NCI-H748 treated with DMSO at 0.1 percent for 48 hours (cell line): ENCODE data around the gene AP1B1.
"Not testable (repeated sequence)": the region's sequence is repeated elsewhere in the genome, so short reads cannot be mapped to it uniquely, and the experiment has no call there.

Experiments used
- DNase-seq: peaks from one replicate; lab custom pipeline; 2025; lab: John Stamatoyannopoulos, UW

AP1B1 gene

GRCh38 chr22:29386708-29387107 lies 1.7 kb downstream of the AP1B1 start:
- no peak for DNase-seq

DNA sequence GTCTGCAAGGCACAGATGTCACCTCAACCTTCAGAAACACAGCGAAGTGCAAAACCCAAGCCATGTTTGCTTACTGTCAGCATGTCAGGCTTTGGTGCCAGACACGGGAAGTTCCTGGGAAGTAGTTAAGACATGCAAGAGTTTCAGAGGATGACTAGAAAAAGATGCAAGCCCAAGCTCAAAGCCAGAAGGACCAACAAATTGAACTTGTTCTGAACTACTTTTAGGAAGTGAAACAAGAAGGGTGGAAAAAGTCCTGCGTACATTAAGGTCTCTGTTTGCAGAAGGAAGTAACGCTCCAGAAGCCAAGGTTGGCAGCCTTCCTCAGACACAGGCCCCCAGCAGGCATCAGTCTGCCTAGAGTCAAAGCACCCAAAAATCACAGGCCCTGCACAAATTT lies 2.6 kb downstream of the AP1B1 start:
- DNase-seq = no peak

DNA sequence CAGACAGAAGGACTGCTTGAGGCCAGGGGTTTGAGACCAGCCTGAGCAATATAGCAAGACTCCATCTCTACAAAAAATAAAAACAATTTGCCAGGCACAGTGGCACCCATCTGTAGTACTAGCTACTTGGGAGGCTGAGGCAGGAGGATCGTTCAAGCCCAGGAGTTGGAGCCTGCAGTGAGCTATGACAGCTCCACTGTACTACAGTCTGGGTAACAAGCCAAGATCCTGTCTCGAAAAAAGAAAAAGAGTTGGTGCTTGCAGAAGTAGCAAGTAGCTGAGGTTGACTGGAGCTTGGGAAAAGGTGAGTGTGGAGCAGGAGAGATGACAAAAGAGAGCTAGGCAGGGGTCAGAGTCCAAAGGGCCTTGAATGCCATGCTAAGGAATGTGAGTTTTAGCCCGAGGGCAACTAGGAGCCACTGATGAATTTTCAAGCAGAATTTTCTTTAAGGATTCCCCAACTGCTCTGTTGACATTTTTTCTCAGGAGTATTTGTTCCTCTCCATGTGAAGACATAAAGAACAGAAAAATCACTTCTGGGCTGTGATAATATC lies 3.1 kb downstream of the AP1B1 start:
- no peak for DNase-seq

DNA sequence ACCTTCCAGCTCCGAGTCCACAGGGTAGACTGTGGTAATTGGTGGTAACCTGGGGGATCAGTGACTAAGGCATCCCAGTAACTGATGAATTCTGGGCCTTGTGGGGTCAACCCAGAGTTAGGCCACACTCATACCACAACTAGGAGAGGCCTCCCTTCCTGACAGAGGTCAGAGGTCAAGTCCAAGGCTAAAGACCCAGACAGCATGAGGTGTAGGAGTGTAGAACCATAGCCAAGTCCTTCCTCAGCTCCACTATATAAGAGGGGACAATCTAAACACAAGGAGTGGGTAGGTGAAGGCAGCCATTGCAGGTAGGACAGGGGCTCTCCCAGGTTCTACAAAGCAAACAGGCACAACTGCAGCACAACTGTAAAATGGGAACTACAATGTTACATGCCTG lies 4.6 kb downstream of the AP1B1 start:
- no peak for DNase-seq

DNA sequence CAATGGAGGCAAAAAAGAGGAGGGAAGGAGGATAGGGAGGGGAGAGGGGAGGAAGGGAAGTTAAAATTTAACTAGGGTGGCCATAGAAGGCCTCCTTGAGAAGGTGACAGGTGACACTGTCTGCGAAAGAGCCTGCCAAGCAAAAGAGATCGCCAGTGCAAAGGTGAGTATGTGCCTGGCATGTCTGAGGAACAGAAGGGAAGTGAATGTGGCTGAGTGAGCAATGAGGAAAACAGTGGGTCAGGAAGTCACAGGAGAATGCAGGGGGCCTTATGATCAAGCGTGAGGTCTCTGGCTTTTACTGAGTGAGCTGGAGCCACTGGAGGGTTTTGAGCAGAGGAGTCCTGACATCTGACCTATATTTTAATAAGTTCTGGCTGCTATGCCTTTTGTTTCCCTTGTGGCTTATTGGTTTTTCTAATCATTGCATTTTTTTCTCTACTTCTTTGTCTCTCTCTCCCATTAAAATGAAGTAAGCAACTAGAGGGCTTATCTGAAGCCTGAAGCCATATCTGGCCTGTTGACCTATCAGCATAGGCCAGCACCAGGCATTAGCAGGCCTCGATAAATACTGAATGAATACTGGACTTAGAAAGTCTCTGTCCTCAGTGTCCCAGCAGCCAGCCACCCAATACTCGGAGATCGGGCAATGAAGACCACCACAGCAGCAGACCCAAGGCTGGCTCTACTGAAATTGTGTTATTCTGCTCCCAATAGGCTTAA lies 5.6 kb downstream of the AP1B1 start:
- DNase-seq = no peak

GRCh38 chr22:29380856-29381255 lies 7.5 kb downstream of the AP1B1 start:
- DNase-seq = no peak

DNA sequence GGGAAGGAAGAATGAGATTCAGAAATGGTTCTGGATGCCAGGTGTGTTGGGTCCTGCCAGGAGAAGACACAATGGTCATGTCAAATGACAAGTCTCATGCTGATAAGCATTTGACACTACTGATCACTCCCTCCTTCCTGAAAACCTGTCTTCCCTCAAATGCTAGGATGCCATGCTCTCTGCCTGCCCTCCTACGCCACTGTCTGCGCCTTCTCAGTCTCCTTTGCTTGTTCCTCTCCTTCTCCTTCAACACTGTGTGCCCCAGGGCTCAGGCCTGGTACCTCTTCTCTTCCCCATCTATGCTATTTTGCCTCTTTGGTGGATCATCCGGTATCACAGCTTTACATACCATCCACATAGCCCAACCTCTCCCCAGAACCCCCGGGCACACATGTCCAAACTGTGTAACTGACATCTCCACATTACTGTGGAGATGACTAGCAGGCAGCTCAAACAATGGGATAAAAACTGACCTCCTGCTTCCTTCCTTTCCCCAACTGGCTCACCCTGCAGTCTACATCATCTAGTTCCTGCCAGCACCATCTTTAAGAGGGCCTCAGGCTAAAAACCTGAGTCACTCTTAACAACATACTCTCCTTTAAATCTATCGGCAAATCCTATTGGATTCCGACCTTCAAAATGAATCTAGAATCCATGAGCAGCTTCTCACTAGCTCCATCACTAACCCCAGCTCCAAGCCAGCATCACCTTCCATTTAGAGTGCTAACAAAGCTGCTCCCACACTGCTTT lies 8.2 kb downstream of the AP1B1 start:
- DNase-seq = no peak

DNA sequence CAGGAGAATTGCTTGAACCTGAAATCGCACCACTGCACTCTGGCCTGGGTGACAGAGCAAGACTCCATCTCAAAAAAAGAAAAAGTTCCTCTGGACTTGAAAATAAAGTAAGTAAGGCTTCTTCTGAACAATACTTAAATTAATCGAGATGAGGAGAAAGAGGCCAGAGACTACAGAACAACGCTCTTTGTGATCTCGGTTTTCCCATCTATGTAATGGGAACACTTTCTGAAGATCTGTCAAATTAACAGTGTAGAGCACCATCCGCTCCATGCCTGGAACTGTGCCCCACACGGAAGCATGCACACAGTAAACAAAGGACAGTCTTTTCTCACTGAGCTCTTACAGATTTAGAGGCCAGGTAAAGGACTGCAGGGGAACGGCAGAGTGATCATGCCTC lies 9.1 kb downstream of the AP1B1 start:
- no peak for DNase-seq

GRCh38 chr22:29377979-29378378 lies 10.4 kb downstream of the AP1B1 start:
- no peak for DNase-seq

- not testable (repeated sequence) for DNase-seq
Observed at GRCh38 chr22:29376705-29377104, 11.7 kb downstream of the AP1B1 start.

- DNase-seq = no peak
Observed at GRCh38 chr22:29375398-29376076, 12.8 kb downstream of the AP1B1 start.

GRCh38 chr22:29374806-29375205 lies 13.6 kb downstream of the AP1B1 start:
- DNase-seq = not testable (repeated sequence)

DNA sequence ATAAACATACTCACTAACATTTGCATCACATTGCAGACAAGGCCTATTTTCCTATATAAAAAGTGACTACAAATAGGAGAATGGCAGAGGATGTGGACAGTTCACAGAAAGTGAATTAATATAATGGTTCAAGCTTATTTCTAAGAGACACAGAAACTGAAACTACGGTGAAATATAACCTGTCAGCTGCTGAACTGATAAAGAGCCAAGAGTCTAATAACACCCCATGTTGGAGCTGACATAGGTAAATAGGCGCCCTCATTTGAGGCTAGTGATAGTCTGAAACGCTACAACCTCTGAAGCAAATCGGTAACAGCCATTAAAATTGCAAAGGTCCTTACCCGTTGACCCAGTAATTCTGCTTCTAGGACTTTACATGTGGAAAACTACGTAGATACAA lies 14.0 kb downstream of the AP1B1 start:
- DNase-seq = no peak

DNA sequence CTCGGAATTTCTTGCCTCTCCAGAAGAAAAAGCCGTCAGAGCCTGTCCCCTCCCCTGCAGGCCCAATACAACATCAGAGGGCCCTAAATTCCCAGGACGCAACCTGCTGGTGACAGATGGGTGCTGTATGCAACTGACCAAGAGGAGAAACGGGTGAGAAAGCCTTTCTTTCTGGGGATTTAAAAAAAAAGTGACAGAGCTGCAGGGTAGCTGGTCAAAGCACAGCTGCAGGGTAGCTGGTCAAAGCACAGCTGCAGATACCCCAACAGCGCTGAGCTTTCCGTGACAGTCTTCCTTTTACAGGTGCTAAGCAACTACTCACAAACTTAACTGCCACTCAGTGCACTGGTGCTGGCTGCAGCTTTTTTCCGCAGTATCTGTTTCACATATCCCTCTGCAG lies 17.8 kb downstream of the AP1B1 start:
- no peak for DNase-seq

DNA sequence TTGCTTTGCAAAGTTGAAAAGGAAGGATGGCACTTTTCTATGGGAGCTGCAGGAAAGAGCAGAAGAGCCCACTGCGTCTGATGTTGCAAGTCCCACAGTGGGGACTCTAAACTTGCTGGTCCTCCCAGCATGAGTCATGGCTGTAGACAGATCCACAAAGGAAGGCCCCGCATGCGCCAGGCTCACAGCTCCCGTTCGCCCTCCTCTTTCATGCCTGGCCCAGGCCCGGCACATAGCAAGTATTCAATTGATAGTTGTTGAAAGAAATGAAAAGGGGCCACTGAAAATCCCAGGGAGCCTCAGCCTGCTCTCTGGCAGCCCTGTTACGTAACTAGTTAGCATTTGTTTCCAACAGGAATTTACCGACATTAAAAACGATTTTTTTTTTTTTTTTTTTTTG lies 18.9 kb downstream of the AP1B1 start:
- DNase-seq = no peak

GRCh38 chr22:29359469-29359868 lies 28.9 kb downstream of the AP1B1 start:
- no peak for DNase-seq

DNA sequence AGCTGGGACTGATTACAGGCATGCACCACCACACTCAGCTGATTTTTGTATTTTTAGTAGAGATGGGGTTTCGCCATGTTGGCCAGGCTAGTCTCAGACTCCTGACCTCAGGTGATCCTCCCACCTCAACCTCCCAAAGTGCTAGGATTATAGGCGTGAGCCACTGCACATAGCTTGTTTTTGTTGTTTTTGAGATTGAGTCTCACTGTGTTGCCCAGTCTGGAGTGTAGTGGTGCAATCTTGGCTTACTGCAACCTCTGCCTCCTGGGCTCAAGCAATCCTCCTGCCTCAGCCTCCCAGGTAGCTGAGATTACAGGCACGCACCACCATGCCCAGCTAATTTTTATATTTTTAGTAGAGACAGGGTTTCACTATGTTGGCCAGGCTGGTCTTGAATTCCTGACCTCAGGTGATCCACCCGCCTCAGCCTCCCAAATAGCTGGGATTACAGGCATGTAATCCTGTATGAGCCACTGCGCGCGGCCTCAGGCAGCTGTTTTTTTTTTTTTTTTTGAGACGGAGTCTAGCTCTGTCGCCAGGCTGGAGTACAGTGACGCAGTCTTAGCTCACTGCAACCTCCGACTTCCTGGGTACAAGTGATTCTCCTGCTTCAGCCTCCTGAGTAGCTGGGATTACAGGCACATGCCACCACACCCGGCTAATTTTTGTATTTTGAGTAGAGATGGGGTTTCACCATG lies 31.0 kb downstream of the AP1B1 start:
- DNase-seq = not testable (repeated sequence)

- DNase-seq = no peak
Observed at GRCh38 chr22:29353860-29354259, 34.5 kb downstream of the AP1B1 start.

GRCh38 chr22:29353286-29353685 lies 35.1 kb downstream of the AP1B1 start:
- no peak for DNase-seq

- no peak for DNase-seq
Observed at GRCh38 chr22:29352778-29353177, 35.6 kb downstream of the AP1B1 start.

DNA sequence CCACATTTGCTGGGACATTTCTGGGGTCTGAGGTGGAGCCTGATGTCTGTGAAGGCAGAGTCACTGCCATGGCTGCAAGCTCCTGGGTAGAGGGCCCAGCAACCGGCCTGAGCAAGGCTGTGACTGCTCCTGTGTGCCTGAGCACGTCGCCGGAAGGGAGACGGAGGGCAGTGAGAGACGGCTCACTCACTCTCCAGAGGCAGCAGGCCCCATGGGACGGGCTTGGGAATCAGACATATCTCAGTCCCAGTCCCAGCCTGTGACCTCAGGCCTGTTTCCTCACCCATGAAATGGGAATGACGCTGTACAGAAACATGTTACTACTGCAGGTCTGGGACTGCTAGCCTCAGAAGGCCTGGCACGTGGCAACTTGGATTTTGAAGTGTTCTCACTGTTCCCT lies 36.5 kb downstream of the AP1B1 start:
- no peak for DNase-seq

GRCh38 chr22:29351042-29351441 lies 37.3 kb downstream of the AP1B1 start:
- no peak for DNase-seq
